ENCODE data around the gene TSPAN18.

TSPAN18 gene

GRCh38 chr11:44711787-44712608 lies 14.8 kb upstream of the TSPAN18 start:
- no peak for DNase-seq

DNA sequence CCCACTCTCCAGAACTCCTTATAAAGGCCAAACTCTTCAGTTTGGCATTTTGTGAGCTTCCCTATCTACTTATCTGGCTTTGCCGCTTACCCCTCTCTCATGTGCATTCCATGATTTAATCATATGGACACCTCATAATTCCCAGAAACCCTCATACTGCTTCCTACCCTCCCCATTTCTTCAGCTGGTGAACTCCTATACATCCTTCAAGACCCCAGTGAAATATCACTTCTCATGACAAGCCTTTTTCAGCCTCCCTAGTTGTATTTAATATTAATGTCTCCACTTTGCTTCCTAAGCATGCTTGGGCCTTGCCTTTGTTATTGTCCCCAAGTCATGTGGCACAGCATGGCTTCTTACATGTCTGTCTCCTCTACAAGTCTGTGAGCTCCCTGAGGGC lies 13.7 kb upstream of the TSPAN18 start:
- no peak for DNase-seq

- DNase-seq, result no peak
Measured at GRCh38 chr11:44716256-44716655, 10.5 kb upstream of the TSPAN18 start.

DNA sequence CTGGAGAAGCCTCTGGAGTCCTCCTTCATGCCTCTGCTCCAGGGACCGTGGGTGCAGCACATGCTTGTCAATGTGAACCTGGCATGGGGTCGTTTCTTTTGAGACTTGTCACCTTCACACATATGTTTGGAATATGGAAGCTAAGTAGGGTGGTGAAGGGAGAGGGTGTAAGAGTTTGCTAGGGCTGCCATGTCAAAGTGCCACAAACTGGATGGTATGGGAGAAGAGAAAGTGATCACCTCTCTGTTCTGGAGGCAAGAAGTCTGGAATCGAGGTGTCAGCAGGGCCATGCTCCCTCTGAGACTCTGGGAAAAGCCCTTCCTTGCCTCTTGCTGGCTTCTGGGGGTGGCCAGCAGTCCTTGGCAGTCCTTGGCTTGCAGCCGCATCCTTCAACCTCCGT lies 8.7 kb upstream of the TSPAN18 start:
- DNase-seq, result no peak

DNA sequence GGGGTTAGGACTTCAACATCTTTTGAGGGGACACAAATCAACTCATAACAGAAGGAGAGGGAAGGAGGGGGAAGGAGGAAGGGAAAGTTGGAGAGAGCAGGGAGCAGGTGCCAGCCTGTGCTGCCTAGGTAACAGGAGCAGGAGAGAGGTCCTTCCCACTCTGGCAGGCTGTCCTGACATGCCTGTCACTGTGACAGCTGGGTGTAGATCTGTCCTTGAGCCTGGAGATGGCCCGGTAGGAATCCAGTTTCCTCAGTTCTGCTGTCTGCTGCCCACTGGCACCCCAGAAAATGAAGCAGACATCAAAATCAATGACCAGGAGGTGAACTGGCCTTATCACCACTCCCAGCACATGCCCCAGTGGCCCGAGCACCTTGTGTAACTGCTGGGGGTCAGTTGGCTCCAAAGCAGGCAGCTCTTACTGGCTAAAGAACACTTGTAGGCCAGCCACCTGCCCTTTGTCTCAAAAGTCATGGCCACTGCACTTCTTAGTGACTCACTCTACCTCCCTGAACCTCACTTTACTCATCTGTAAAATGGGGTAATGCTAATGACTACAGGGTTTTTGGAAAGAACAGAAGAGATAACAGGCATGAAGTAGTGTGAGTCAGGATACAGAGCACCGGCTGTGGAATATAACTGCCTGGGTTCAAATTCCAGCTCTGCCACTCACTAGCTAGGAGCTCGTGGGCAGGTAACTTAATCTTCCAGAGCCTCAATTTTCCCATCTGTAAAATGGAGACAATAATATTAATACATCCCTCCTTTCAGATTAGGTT lies 8.0 kb upstream of the TSPAN18 start:
- no peak for DNase-seq

DNA sequence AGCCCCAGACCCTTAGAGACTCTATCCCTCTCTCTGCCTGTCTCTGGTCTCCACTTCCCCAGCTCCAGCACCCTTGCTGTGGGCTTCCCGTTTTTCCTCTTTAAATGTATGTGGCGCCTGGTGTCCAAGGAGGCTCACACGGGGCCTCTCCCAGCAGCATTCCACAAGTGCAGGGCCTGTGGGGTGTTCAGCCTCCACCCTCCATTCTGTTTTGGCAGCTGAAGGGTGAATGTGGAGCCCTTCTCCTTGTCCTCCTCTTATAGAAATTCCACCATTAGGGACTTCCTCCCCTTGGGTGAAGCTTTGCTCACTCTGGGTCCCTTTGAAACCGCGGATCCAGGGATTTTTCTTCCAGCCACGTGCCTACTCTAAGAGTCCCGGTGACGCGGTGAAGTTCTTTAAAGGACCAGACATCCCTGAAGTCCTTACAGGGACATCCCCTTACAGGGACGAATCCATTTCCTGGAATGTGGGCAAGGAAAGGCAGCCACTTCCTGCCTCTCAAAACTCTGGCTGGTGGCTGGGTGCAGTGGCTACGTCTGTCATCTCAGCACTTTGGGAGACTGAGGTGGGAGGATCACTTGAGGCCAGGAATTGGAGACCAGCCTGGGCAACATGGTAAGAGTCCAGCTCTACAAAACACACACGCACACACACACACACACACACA lies 1.6 kb upstream of the TSPAN18 start:
- DNase-seq, result no peak

GRCh38 chr11:44725757-44726282 lies 942 bp upstream of the TSPAN18 start:
- peak; percentile 59 for DNase-seq

- DNase-seq, result no peak
Measured at GRCh38 chr11:44727114-44727372, 281 bp downstream of the TSPAN18 start.

DNA sequence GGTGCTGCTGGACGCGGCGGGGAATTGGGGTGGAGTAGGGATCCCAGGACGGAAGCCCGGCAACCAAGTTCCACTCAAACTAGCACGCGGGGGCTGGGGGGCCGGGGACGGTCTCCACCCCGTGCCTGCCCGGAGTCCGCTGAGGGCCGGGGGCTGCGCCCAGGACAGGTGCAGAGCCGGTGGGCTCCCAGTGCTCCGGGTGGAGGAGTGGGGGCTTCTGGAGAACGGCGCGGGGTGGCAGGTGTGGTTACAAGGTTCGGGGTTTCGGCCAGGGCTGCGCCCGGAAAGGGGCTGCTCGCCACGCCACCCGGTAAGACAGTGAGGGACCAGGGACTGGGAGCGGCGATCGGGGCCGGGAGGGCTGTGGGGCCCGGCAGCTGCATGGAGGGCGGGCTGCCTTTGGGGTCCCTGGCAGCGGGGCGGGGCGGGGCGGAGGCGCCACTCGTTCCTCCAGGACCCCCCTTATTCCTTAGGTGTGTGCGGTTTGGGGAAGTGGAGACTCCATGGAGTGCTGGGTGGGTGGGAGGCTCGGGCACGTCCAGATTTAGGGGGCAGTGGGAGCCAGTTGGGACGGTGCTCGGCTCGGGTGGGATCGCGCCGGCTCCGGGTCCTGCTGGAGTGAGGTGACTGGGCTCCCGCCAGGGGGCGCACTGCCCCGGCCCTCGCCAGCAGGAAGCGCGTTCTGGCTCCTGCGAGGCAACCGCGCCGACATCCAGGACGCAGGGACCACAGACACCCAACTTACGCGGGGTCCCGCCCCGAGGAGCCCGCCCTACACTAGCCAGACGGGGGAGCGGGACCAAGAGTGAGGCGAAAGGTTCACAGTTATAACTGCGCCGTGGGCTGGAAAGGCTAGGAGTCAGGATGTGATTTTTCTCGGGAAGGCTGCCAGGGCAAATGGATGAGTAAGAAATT lies 868 bp downstream of the TSPAN18 start:
- DNase-seq, result peak; percentile 94

GRCh38 chr11:44728491-44728910 lies 1.7 kb downstream of the TSPAN18 start:
- no peak for DNase-seq

- DNase-seq, result no peak
Measured at GRCh38 chr11:44729063-44729462, 2.3 kb downstream of the TSPAN18 start.

- DNase-seq, result no peak
Measured at GRCh38 chr11:44729713-44730112, 3.0 kb downstream of the TSPAN18 start.

- DNase-seq, result no peak
Measured at GRCh38 chr11:44730775-44731174, 4.0 kb downstream of the TSPAN18 start.

DNA sequence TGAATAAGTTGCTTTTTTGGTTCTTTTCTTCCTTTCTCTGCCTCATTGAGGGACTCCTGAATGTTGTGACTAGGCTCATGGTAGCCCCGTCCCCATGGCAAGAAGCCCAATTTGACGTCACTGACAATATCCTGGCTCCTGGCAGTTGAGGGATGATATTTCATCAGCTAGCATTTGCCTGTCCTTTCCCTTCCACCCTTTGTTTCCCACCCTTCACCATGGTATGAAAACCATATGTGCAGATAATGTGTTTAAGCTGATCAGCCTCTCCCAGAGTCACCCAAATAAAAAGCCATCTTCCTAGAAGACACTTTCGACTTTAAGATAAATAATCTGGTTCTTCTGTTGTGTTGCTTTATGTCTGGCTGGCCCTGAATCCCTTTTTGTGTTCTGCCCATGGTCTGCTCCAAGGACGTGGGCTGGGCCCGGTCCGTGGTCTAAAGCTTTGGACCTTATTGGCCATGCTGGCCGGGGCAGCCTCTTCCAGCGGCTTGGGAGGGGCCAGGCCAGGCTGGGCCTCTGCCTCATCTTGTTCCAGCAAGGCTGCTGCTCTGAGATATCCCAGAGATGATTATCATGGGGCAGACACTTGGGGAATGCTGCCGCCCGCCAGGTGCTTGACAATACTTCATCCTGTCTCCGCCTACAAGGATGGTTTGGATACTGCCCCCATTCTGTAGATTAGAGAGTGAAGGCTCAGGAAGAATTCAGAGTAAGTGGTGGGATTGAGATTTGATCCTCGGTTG lies 5.1 kb downstream of the TSPAN18 start:
- no peak for DNase-seq

- no peak for DNase-seq
Measured at GRCh38 chr11:44732564-44732963, 5.8 kb downstream of the TSPAN18 start.

DNA sequence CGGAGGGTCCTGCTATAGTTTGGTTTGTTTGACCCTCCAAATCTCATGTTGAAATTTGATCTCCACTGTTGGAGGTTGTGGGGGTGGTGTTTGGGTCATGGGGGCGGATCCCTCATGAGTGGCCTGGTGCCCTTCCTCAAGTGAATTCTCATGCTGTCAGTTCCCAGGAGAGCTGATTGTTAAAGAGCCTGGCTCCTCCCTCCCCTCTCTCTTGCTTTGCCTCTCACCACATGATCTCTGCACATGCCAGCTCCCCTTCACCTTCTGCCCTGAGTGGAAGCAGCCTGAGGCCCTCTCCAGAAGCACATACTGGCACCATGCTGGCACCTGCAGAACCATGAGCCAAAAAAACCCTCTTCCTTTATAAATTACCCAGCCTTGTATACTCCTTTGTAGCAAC lies 7.1 kb downstream of the TSPAN18 start:
- no peak for DNase-seq

- no peak for DNase-seq
Measured at GRCh38 chr11:44734843-44735381, 8.2 kb downstream of the TSPAN18 start.

DNA sequence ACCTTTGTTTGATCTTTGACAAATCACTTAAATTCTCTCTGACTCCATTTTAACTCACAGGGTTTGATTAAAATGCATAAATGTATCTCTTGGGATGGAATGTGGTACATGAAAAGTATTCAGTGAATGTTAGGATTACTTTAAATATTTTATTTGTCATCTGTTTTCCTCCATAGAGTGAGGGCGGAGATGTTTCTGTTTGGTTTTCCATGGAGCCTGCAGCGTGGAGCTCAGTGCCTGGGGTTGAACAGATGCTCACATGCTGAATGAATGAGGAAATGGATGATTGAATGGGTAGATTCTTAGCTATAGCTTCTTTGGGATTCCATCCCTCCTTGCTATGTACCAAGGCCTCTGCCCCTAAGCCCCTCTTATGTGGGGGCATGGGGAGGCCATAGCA lies 10.0 kb downstream of the TSPAN18 start:
- DNase-seq, result no peak

GRCh38 chr11:44737245-44738085 lies 10.7 kb downstream of the TSPAN18 start:
- DNase-seq, result no peak

- DNase-seq, result no peak
Measured at GRCh38 chr11:44738791-44739190, 12.0 kb downstream of the TSPAN18 start.

GRCh38 chr11:44740967-44741366 lies 14.2 kb downstream of the TSPAN18 start:
- no peak for DNase-seq
